HepG2 (cell line): Measurements from ENCODE around the gene DTD2. TPM values are rescaled to one million over a fixed set of nuclear protein-coding genes. Genes with fewer than 3 reads are reported as not detected.

ENCODE experiments used
- EP300 ChIP-seq, 3 experiments: sonication (generic) in 1 of 3; formaldehyde crosslinking in 1 of 3; IDR thresholded peaks; 2 replicates each; pipeline versions ENCODE4 v1.5.1 to v1.6.1; 2011 to 2020; ENCODE audit warnings: low read depth in 2 of 3, low read length in 2 of 3, borderline replicate concordance in 1 of 3, improper control_type of control experiment in 1 of 3, mild to moderate bottlenecking in 1 of 3, missing genetic modification reagents in 1 of 3, moderate library complexity in 1 of 3
- EZH2 ChIP-seq: conservative IDR thresholded peaks from 2 replicates; pipeline ENCODE4 v1.6.1; 2012; ENCODE audit warnings: mild to moderate bottlenecking, low read depth, low read length, moderate library complexity
- HES4 ChIP-seq: sonication (generic); formaldehyde crosslinking; IDR thresholded peaks from 2 replicates; pipeline ENCODE4 v1.9.0; 2021; ENCODE audit warnings: mild to moderate bottlenecking, missing genetic modification reagents, borderline replicate concordance
- JDP2 ChIP-seq: sonication (generic); formaldehyde crosslinking; IDR thresholded peaks from 2 replicates; pipeline ENCODE4 v1.8.1; 2022; ENCODE audit warnings: missing genetic modification reagents, borderline replicate concordance
- MIER3 ChIP-seq: IDR thresholded peaks from 2 replicates; pipeline ENCODE4 v1.6.1; 2016; ENCODE audit warnings: missing compliant biosample characterization, borderline replicate concordance
- NCOA5 ChIP-seq: sonication (generic); formaldehyde crosslinking; IDR thresholded peaks from 2 replicates; pipeline ENCODE4 v1.4.0; 2020; ENCODE audit warnings: missing genetic modification reagents
- RBAK ChIP-seq: sonication (generic); formaldehyde crosslinking; IDR thresholded peaks from 2 replicates; pipeline ENCODE4 v1.5.1; 2020; ENCODE audit warnings: mild to moderate bottlenecking, missing genetic modification reagents
- SOX6 ChIP-seq, 2 experiments: fragments of 450-650 bp in 1 of 2; sonication (generic) in 1 of 2; formaldehyde crosslinking in 1 of 2; IDR thresholded peaks; 2 replicates each; pipeline versions ENCODE4 v1.4.0 to v1.6.1; 2017 to 2020; ENCODE audit warnings: antibody characterized with exemption in 1 of 2, mild to moderate bottlenecking in 1 of 2, missing genetic modification reagents in 1 of 2
- SRF ChIP-seq: IDR thresholded peaks from 2 replicates; pipeline ENCODE4 v1.6.1; 2011; ENCODE audit warnings: mild to moderate bottlenecking, low read depth, low read length, moderate library complexity
- STAT5B ChIP-seq: sonication (generic); formaldehyde crosslinking; IDR thresholded peaks from 2 replicates; pipeline ENCODE4 v1.4.0; 2020; ENCODE audit warnings: missing genetic modification reagents
- TAF15 ChIP-seq: fragments of 200-400 bp; formaldehyde crosslinking; IDR thresholded peaks from one replicate; pipeline ENCODE4 v1.6.1; 2018; ENCODE audit warnings: mild to moderate bottlenecking, low read depth, low read length; ENCODE audit not compliant: poor library complexity, severe bottlenecking
- THAP8 ChIP-seq: sonication (generic); formaldehyde crosslinking; IDR thresholded peaks from 2 replicates; pipeline ENCODE4 v1.5.1; 2020; ENCODE audit warnings: missing genetic modification reagents, mild to moderate bottlenecking, borderline replicate concordance
- XRCC5 ChIP-seq: fragments of 200-400 bp; formaldehyde crosslinking; optimal IDR thresholded peaks from 2 replicates; pipeline ENCODE3; 2017; ENCODE audit warnings: mild to moderate bottlenecking, low read length
- ZNF12 ChIP-seq: sonication (generic); formaldehyde crosslinking; IDR thresholded peaks from 2 replicates; pipeline ENCODE4 v1.5.0; 2020; ENCODE audit warnings: missing genetic modification reagents
- ZNF619 ChIP-seq: sonication (generic); formaldehyde crosslinking; IDR thresholded peaks from 2 replicates; pipeline ENCODE4 v1.4.0; 2020; ENCODE audit warnings: mild to moderate bottlenecking, missing genetic modification reagents
- ZNF777 ChIP-seq: sonication (generic); formaldehyde crosslinking; IDR thresholded peaks from 2 replicates; pipeline ENCODE4 v1.4.0; 2020; ENCODE audit warnings: missing genetic modification reagents
- ZSCAN21 ChIP-seq: sonication (generic); formaldehyde crosslinking; IDR thresholded peaks from 2 replicates; pipeline ENCODE4 v1.8.0; 2022; ENCODE audit warnings: mild to moderate bottlenecking, missing genetic modification reagents, moderate library complexity, borderline replicate concordance
- ZSCAN25 ChIP-seq: sonication (generic); formaldehyde crosslinking; IDR thresholded peaks from 2 replicates; pipeline ENCODE4 v1.8.0; 2022; ENCODE audit warnings: mild to moderate bottlenecking, missing genetic modification reagents
- polyA plus RNA-seq, 8 experiments: library from polyadenylated mRNA; depleted of rRNA in 3 of 8; stranded (reverse) in 7 of 8; unstranded in 1 of 8; fragments of >200 nt; fragmentation: Illumina TruSeq in 4 of 8; extraction: Trizol in 4 of 8; gene quantifications; 2 replicates each; pipeline versions ENCODE4 v1.2.1 to v1.2.3, GENCODE V29; 2011 to 2016; ENCODE audit warnings: low read depth in 4 of 8, missing spikeins in 1 of 8, mixed read lengths in 1 of 8; ENCODE audit not compliant: insufficient read depth in 1 of 8
- total RNA-seq, 5 experiments: library from RNA; depleted of rRNA; stranded (reverse); fragments of >200 nt; fragmentation: Illumina TruSeq; extraction: Trizol; gene quantifications; 2 replicates each; pipeline ENCODE4 v1.2.3, GENCODE V29; 2016; ENCODE audit warnings: low read depth in 1 of 5
- TF ChIP-seq, protein P1 (sequence below): IDR thresholded peaks from 2 replicates; pipeline ENCODE4 v1.6.1; 2016; ENCODE audit warnings: missing biosample characterization, missing genetic modification reagents, low read depth
- TF ChIP-seq, protein P2 (sequence below): sonication (generic); formaldehyde crosslinking; IDR thresholded peaks from 2 replicates; pipeline ENCODE4 v1.8.1; 2023; ENCODE audit warnings: missing genetic modification reagents, inconsistent platforms, borderline replicate concordance
- TF ChIP-seq, protein P3 (sequence below): sonication (generic); formaldehyde crosslinking; IDR thresholded peaks from 2 replicates; pipeline ENCODE4 v1.4.0; 2020; ENCODE audit warnings: missing genetic modification reagents, mild to moderate bottlenecking, borderline replicate concordance

Gene DTD2
- total and polyA plus RNA-seq, 2 of the 13 experiments (the other 11 are each of a cell fraction or from before 2014, with no cell fraction given): 22.3 to 49.8 TPM

- TF ChIP-seq EP300 (IDR thresholded peaks at IDR 0.05; ENCODE audit: low read depth in 2 of 2, low read length in 2 of 2) (peak in 1 of 2 experiments; percentile 87; a peak in 1 of 4 replicates), EP300 (CRISPR knock-in tag; IDR thresholded peaks at IDR 0.05; ENCODE audit: borderline replicate concordance) (peak; percentile 73), MIER3 (CRISPR knock-in tag) (peak; percentile 97), ZSCAN25 (CRISPR knock-in tag) (peak; percentile 92), JDP2 (CRISPR knock-in tag) (peak; percentile 94; the same call in 1 of the 2 replicates), ZNF777 (peak; percentile 97), ZNF619 (CRISPR knock-in tag) (peak; percentile 100), THAP8 (CRISPR knock-in tag) (peak; percentile 81), RBAK (peak; percentile 52; the same call in 1 of the 2 replicates), HES4 (CRISPR knock-in tag) (0 out of 2 replicates have a peak, but pooled peaks have one; percentile 26), EZH2 (no peak), TAF15 (no peak), SOX6 (IDR thresholded peaks at IDR 0.05) (no peak), SOX6 (CRISPR knock-in tag; IDR thresholded peaks at IDR 0.05) (peak; percentile 78; the same call in 1 of the 2 replicates), XRCC5 (peak; percentile 100), STAT5B (CRISPR knock-in tag) (peak; percentile 98), ZSCAN21 (CRISPR knock-in tag) (peak; percentile 98), NCOA5 (CRISPR knock-in tag) (no peak), ZNF12 (peak; percentile 68), SRF (peak; percentile 99)
- TF ChIP-seq, protein P1, sequence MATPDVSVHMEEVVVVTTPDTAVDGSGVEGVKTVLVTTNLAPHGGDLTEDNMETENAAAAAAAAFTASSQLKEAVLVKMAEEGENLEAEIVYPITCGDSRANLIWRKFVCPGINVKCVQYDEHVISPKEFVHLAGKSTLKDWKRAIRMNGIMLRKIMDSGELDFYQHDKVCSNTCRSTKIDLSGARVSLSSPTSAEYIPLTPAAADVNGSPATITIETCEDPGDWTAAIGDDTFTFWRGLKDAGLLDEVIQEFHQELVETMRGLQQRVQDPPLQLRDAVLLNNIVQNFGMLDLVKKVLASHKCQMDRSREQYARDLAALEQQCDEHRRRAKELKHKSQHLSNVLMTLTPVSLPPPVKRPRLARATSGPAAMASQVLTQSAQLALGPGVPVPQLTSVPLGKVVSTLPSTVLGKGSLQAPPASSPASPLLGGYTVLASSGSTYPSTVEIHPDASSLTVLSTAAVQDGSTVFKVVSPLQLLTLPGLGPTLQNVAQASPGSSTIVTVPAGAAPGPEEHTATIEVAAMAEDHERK (CRISPR knock-in tag): peak; percentile 93
- TF ChIP-seq, protein P2, sequence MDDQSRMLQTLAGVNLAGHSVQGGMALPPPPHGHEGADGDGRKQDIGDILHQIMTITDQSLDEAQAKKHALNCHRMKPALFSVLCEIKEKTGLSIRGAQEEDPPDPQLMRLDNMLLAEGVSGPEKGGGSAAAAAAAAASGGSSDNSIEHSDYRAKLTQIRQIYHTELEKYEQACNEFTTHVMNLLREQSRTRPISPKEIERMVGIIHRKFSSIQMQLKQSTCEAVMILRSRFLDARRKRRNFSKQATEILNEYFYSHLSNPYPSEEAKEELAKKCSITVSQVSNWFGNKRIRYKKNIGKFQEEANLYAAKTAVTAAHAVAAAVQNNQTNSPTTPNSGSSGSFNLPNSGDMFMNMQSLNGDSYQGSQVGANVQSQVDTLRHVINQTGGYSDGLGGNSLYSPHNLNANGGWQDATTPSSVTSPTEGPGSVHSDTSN (CRISPR knock-in tag): peak; percentile 73
- TF ChIP-seq, protein P3, sequence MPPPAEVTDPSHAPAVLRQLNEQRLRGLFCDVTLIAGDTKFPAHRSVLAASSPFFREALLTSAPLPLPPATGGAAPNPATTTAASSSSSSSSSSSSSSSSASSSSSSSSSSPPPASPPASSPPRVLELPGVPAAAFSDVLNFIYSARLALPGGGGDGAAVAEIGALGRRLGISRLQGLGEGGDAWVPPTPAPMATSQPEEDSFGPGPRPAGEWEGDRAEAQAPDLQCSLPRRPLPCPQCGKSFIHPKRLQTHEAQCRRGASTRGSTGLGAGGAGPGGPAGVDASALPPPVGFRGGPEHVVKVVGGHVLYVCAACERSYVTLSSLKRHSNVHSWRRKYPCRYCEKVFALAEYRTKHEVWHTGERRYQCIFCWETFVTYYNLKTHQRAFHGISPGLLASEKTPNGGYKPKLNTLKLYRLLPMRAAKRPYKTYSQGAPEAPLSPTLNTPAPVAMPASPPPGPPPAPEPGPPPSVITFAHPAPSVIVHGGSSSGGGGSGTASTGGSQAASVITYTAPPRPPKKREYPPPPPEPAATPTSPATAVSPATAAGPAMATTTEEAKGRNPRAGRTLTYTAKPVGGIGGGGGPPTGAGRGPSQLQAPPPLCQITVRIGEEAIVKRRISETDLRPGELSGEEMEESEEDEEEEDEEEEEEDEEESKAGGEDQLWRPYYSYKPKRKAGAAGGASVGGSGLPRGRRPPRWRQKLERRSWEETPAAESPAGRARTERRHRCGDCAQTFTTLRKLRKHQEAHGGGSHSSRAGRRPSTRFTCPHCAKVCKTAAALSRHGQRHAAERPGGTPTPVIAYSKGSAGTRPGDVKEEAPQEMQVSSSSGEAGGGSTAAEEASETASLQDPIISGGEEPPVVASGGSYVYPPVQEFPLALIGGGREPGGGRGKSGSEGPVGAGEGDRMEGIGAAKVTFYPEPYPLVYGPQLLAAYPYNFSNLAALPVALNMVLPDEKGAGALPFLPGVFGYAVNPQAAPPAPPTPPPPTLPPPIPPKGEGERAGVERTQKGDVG (CRISPR knock-in tag): peak; percentile 93; the same call in 1 of the 2 replicates
Measured at GRCh38 chr14:31420319-31421111, 36.8 kb downstream of the DTD2 start, which contains the start of gene HEATR5A (continued).
